Effector memory CD4-positive, alpha-beta T cell (primary cell): ENCODE measurements around the gene CTSL.

Experiments
- DNase-seq, 3 donors: peaks; one replicate each; pipeline ENCODE4 v3.0.0-alpha.2; 2020
- H3K27ac ChIP-seq: 2 replicates; pipeline ENCODE4 v1.7.0; 2013; ENCODE audit warnings: mild to moderate bottlenecking, low read length, moderate library complexity; ENCODE audit not compliant: insufficient read depth, poor library complexity, severe bottlenecking
- H3K27me3 ChIP-seq: replicated peaks from 2 replicates; pipeline ENCODE4 v1.7.0; 2013; ENCODE audit warnings: mild to moderate bottlenecking, low read length; ENCODE audit not compliant: insufficient read depth, control insufficient read depth, poor library complexity, severe bottlenecking
- H3K36me3 ChIP-seq: 2 replicates; pipeline ENCODE4 v1.7.0; 2013; ENCODE audit warnings: mild to moderate bottlenecking, low read length, moderate library complexity; ENCODE audit not compliant: control insufficient read depth, insufficient read depth
- H3K4me1 ChIP-seq: 2 replicates; pipeline ENCODE4 v1.7.0; 2013; ENCODE audit warnings: low read length, mild to moderate bottlenecking; ENCODE audit not compliant: control insufficient read depth, insufficient read depth, poor library complexity, severe bottlenecking
- H3K4me3 ChIP-seq: 2 replicates; pipeline ENCODE4 v1.7.0; 2013; ENCODE audit warnings: low read length, low read depth, mild to moderate bottlenecking; ENCODE audit not compliant: insufficient read depth, poor library complexity, severe bottlenecking
- H3K9me3 ChIP-seq: 2 replicates; pipeline ENCODE4 v1.7.0; 2013; ENCODE audit warnings: mild to moderate bottlenecking, low read length, moderate library complexity; ENCODE audit not compliant: control insufficient read depth

CTSL gene

GRCh38 chr9:87701491-87701890, 24.4 kb upstream of the CTSL start:
- H3K9me3 ChIP-seq = no peaks in the 10 kb centered on the region
- no peaks in the 10 kb centered on the region for H3K36me3 ChIP-seq
- H3K4me1 ChIP-seq = no peaks in the 10 kb centered on the region
- H3K27ac ChIP-seq = no peak overlapping the region
- no peaks in the 10 kb centered on the region for H3K27me3 ChIP-seq
- DNase-seq = no peak
- no peak overlapping the region for H3K4me3 ChIP-seq

- Histone ChIP-seq H3K27me3 (no peaks in the 10 kb centered on the region), H3K4me1 (no peaks in the 10 kb centered on the region), H3K36me3 (no peaks in the 10 kb centered on the region), H3K4me3 (no peak overlapping the region), H3K9me3 (no peaks in the 10 kb centered on the region), H3K27ac (no peak overlapping the region)
- no peak for DNase-seq
These were observed 23.9 kb upstream of the CTSL start for GRCh38 chr9:87701931-87702421.

GRCh38 chr9:87702921-87703320, 23.0 kb upstream of the CTSL start:
- Histone ChIP-seq H3K36me3 (no peaks in the 10 kb centered on the region), H3K4me3 (no peak overlapping the region), H3K27me3 (no peaks in the 10 kb centered on the region), H3K27ac (no peak overlapping the region), H3K9me3 (no peaks in the 10 kb centered on the region), H3K4me1 (peaks cover under 1% of the 10 kb centered on the region)
- DNase-seq = no peak

GRCh38 chr9:87703636-87704276, 22.2 kb upstream of the CTSL start:
- H3K36me3 ChIP-seq = no peaks in the 10 kb centered on the region
- peaks cover 8% of the 10 kb centered on the region for H3K4me1 ChIP-seq
- H3K27ac ChIP-seq = no peak overlapping the region
- H3K4me3 ChIP-seq = no peak overlapping the region
- DNase-seq = no peak
- H3K9me3 ChIP-seq = no peaks in the 10 kb centered on the region
- H3K27me3 ChIP-seq = no peaks in the 10 kb centered on the region

- Histone ChIP-seq H3K27ac (no peak overlapping the region), H3K4me1 (peaks cover 12% of the 10 kb centered on the region), H3K36me3 (no peaks in the 10 kb centered on the region), H3K9me3 (no peaks in the 10 kb centered on the region), H3K4me3 (no peak overlapping the region), H3K27me3 (no peaks in the 10 kb centered on the region)
- DNase-seq = no peak
These were observed 21.6 kb upstream of the CTSL start for GRCh38 chr9:87704342-87704741.

GRCh38 chr9:87706066-87706739, 19.7 kb upstream of the CTSL start:
- H3K4me3 ChIP-seq = no peak overlapping the region
- H3K27ac ChIP-seq = no peak overlapping the region
- H3K36me3 ChIP-seq = no peaks in the 10 kb centered on the region
- no peaks in the 10 kb centered on the region for H3K9me3 ChIP-seq
- DNase-seq = no peak
- H3K4me1 ChIP-seq = peaks cover 15% of the 10 kb centered on the region
- no peaks in the 10 kb centered on the region for H3K27me3 ChIP-seq

GRCh38 chr9:87707805-87708506, 18.0 kb upstream of the CTSL start:
- H3K27me3 ChIP-seq = no peaks in the 10 kb centered on the region
- no peaks in the 10 kb centered on the region for H3K36me3 ChIP-seq
- no peak for DNase-seq
- H3K9me3 ChIP-seq = no peaks in the 10 kb centered on the region
- H3K4me1 ChIP-seq = peaks cover 15% of the 10 kb centered on the region
- no peak overlapping the region for H3K27ac ChIP-seq
- no peak overlapping the region for H3K4me3 ChIP-seq

- no peak overlapping the region for H3K4me3 ChIP-seq
- no peak for DNase-seq
- no peaks in the 10 kb centered on the region for H3K36me3 ChIP-seq
- no peaks in the 10 kb centered on the region for H3K9me3 ChIP-seq
- H3K27ac ChIP-seq = no peak overlapping the region
- H3K4me1 ChIP-seq = peaks cover 15% of the 10 kb centered on the region
- H3K27me3 ChIP-seq = no peaks in the 10 kb centered on the region
These were observed 17.4 kb upstream of the CTSL start for GRCh38 chr9:87708546-87708945.

- H3K4me3 ChIP-seq = no peak overlapping the region
- no peak for DNase-seq
- H3K36me3 ChIP-seq = no peaks in the 10 kb centered on the region
- H3K27ac ChIP-seq = no peak overlapping the region
- no peaks in the 10 kb centered on the region for H3K27me3 ChIP-seq
- H3K9me3 ChIP-seq = no peaks in the 10 kb centered on the region
- peaks cover 15% of the 10 kb centered on the region for H3K4me1 ChIP-seq
These were observed 16.8 kb upstream of the CTSL start for GRCh38 chr9:87708986-87709728.
